Neural cell (in vitro differentiated cells): ENCODE measurements around the gene UBE2H. TPM values are rescaled to one million over a fixed set of nuclear protein-coding genes. Genes with fewer than 3 reads are reported as not detected.

Experiments used
- H2AFZ ChIP-seq: fragments of 200-600, 300-800 bp; sonication (generic), shearing (Covaris generic); 2 replicates; pipeline ENCODE4 v1.6.0; 2014; ENCODE audit warnings: low read depth, mild to moderate bottlenecking, antibody characterized with exemption, low read length, moderate library complexity
- H3F3A ChIP-seq: fragments of 200-600 bp; shearing (Covaris generic); 2 replicates; pipeline ENCODE4 v1.6.1; 2016; ENCODE audit warnings: mild to moderate bottlenecking, moderate library complexity, mixed read lengths, antibody characterized with exemption, low read length; ENCODE audit not compliant: insufficient read depth, poor library complexity, severe bottlenecking
- H3K27ac ChIP-seq: fragments of 200-600, 300-800 bp; sonication (generic), shearing (Covaris generic); 2 replicates; pipeline ENCODE4 v1.5.1; 2014; ENCODE audit warnings: mild to moderate bottlenecking, low read length, moderate library complexity
- H3K27me3 ChIP-seq: fragments of 300-800, 200-600 bp; sonication (generic), shearing (Covaris generic); 2 replicates; pipeline ENCODE4 v1.6.0; 2014; ENCODE audit warnings: mild to moderate bottlenecking, low read depth, low read length, moderate library complexity; ENCODE audit not compliant: insufficient read depth
- H3K36me3 ChIP-seq: fragments of 300-800, 200-600 bp; sonication (generic), shearing (Covaris generic); 2 replicates; pipeline ENCODE4 v1.5.1; 2014; ENCODE audit warnings: mild to moderate bottlenecking, antibody characterized with exemption, low read length, moderate library complexity; ENCODE audit not compliant: insufficient read depth
- H3K4me2 ChIP-seq: fragments of 300-800, 200-600 bp; sonication (generic), shearing (Covaris generic); 2 replicates; pipeline ENCODE4 v1.6.0; 2014; ENCODE audit warnings: mild to moderate bottlenecking, low read length
- H3K4me3 ChIP-seq: fragments of 300-800, 200-600 bp; sonication (generic), shearing (Covaris generic); 2 replicates; pipeline ENCODE4 v1.5.1; 2014; ENCODE audit warnings: mild to moderate bottlenecking, low read length, moderate library complexity
- H3K79me2 ChIP-seq: fragments of 200-600 bp; shearing (Covaris generic); replicated peaks from 2 replicates; pipeline ENCODE4 v1.6.0; 2014; ENCODE audit warnings: mild to moderate bottlenecking, low read length, moderate library complexity; ENCODE audit not compliant: insufficient read depth
- H3K9ac ChIP-seq: fragments of 300-800, 200-600 bp; sonication (generic), shearing (Covaris generic); 2 replicates; pipeline ENCODE4 v1.6.1; 2016; ENCODE audit warnings: mild to moderate bottlenecking, low read length, mixed read lengths
- H3K9me2 ChIP-seq: fragments of 200-600 bp; shearing (Covaris generic); 2 replicates; pipeline ENCODE4 v1.6.1; 2016; ENCODE audit warnings: mild to moderate bottlenecking, low read length, mixed read lengths; ENCODE audit not compliant: insufficient read depth
- H3K9me3 ChIP-seq: fragments of 200-600, 300-800 bp; sonication (generic), shearing (Covaris generic); 2 replicates; pipeline ENCODE4 v1.6.1; 2016; ENCODE audit warnings: mild to moderate bottlenecking, mixed run types, low read length, moderate library complexity, mixed read lengths
- H4K20me1 ChIP-seq: fragments of 200-600 bp; shearing (Covaris generic); 2 replicates; pipeline ENCODE4 v1.6.1; 2016; ENCODE audit warnings: mild to moderate bottlenecking, mixed run types; ENCODE audit not compliant: insufficient read depth
- EP300 ChIP-seq: fragments of 450-650 bp; conservative IDR thresholded peaks from 2 replicates; pipeline ENCODE4 v1.6.1; 2014; ENCODE audit warnings: antibody characterized with exemption, mild to moderate bottlenecking, moderate library complexity; ENCODE audit not compliant: poor library complexity, severe bottlenecking
- EZH2 ChIP-seq: fragments of 200-600, 300-800 bp; shearing (Covaris generic), sonication (generic); IDR thresholded peaks from 2 replicates; pipeline ENCODE4 v1.6.1; 2014; ENCODE audit warnings: antibody characterized with exemption, low read length, borderline replicate concordance, mild to moderate bottlenecking; ENCODE audit not compliant: insufficient read depth, poor library complexity, severe bottlenecking
- MXI1 ChIP-seq: fragments of 450-650 bp; conservative IDR thresholded peaks from 2 replicates; pipeline ENCODE4 v1.6.1; 2014; ENCODE audit warnings: antibody characterized with exemption, mild to moderate bottlenecking; ENCODE audit not compliant: poor library complexity, severe bottlenecking
- POLR2AphosphoS5 ChIP-seq: IDR thresholded peaks from 2 replicates; pipeline ENCODE4 v1.6.1; 2012
- RAD21 ChIP-seq: fragments of 450-650 bp; conservative IDR thresholded peaks from 2 replicates; pipeline ENCODE4 v1.6.1; 2014; ENCODE audit warnings: antibody characterized with exemption, mild to moderate bottlenecking, moderate library complexity
- SMC3 ChIP-seq: fragments of 450-650 bp; conservative IDR thresholded peaks from 2 replicates; pipeline ENCODE4 v1.6.1; 2014; ENCODE audit warnings: antibody characterized with exemption, mild to moderate bottlenecking, moderate library complexity; ENCODE audit not compliant: poor library complexity
- TAF1 ChIP-seq: IDR thresholded peaks from 2 replicates; pipeline ENCODE4 v1.6.1; 2012; ENCODE audit warnings: low read depth
- polyA plus RNA-seq: library from polyadenylated mRNA; depleted of rRNA; stranded (reverse); fragments of >200 nt; gene quantifications from 2 replicates; pipeline ENCODE4 v1.2.3, GENCODE V29; 2014
- TF ChIP-seq, protein P1 (sequence below): fragments of 450-650 bp; IDR thresholded peaks from 2 replicates; pipeline ENCODE4 v1.5.1; 2014; ENCODE audit warnings: antibody characterized with exemption, mild to moderate bottlenecking, moderate library complexity; ENCODE audit not compliant: poor library complexity, severe bottlenecking
- TF ChIP-seq, protein P2 (sequence below): IDR thresholded peaks from 2 replicates; pipeline ENCODE4 v1.6.1; 2012; ENCODE audit warnings: borderline replicate concordance

The UBE2H gene
- polyA plus RNA-seq, 1 donor from 2014 or later = 96.1 TPM

DNA sequence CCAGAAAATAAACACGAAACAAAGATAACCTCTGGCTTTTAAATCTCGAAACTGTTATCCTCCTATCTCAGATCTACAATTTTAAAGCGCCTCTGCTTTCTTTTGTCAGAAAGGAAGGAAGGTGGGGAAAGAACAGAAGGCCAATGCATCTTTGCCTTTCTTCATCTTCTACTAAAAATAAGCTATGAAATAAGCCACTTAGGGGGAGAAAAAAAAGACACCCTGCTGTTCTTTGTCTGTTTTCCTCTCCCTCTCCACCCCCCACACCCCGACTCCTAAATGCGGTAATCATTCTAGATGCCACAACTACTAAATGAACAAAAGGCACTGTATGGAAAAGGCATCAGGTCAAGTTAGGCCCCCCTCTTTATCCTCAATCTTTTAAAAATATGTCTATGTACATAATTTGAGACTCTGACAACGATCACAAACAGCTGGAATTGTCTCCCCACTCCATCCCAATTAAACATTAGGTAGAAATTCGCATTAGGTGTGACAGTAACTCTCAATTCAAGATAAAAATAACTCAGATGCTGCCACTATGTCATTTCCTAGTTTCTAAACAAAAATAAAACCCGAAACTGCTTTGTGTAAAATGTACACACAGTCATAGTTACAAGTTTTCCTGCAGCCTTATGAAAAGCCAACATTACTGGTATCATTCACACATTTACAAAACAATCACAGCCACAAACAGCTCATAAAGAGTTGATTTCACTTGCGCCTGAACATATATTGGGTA lies 2.4 kb downstream of the UBE2H start:
- peak overlapping the region; percentile 99 for H3K9ac ChIP-seq
- H2AFZ ChIP-seq = no peak overlapping the region
- H3K79me2 ChIP-seq = peaks cover 72% of the 10 kb centered on the region
- H3K9me3 ChIP-seq = no peaks in the 10 kb centered on the region
- H3K4me3 ChIP-seq = peak overlapping the region; percentile 98
- H4K20me1 ChIP-seq = peaks cover 4% of the 10 kb centered on the region
- peak overlapping the region; percentile 90 for H3K4me2 ChIP-seq
- H3K27ac ChIP-seq = peak overlapping the region; percentile 95
- TF ChIP-seq EZH2 = no peak
- TF ChIP-seq TAF1 = no peak
- TF ChIP-seq, protein P1, sequence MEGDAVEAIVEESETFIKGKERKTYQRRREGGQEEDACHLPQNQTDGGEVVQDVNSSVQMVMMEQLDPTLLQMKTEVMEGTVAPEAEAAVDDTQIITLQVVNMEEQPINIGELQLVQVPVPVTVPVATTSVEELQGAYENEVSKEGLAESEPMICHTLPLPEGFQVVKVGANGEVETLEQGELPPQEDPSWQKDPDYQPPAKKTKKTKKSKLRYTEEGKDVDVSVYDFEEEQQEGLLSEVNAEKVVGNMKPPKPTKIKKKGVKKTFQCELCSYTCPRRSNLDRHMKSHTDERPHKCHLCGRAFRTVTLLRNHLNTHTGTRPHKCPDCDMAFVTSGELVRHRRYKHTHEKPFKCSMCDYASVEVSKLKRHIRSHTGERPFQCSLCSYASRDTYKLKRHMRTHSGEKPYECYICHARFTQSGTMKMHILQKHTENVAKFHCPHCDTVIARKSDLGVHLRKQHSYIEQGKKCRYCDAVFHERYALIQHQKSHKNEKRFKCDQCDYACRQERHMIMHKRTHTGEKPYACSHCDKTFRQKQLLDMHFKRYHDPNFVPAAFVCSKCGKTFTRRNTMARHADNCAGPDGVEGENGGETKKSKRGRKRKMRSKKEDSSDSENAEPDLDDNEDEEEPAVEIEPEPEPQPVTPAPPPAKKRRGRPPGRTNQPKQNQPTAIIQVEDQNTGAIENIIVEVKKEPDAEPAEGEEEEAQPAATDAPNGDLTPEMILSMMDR = no peak
- peak; percentile 18 for TF ChIP-seq MXI1
- no peak for TF ChIP-seq SMC3
- TF ChIP-seq EP300 = no peak
- TF ChIP-seq, protein P2, sequence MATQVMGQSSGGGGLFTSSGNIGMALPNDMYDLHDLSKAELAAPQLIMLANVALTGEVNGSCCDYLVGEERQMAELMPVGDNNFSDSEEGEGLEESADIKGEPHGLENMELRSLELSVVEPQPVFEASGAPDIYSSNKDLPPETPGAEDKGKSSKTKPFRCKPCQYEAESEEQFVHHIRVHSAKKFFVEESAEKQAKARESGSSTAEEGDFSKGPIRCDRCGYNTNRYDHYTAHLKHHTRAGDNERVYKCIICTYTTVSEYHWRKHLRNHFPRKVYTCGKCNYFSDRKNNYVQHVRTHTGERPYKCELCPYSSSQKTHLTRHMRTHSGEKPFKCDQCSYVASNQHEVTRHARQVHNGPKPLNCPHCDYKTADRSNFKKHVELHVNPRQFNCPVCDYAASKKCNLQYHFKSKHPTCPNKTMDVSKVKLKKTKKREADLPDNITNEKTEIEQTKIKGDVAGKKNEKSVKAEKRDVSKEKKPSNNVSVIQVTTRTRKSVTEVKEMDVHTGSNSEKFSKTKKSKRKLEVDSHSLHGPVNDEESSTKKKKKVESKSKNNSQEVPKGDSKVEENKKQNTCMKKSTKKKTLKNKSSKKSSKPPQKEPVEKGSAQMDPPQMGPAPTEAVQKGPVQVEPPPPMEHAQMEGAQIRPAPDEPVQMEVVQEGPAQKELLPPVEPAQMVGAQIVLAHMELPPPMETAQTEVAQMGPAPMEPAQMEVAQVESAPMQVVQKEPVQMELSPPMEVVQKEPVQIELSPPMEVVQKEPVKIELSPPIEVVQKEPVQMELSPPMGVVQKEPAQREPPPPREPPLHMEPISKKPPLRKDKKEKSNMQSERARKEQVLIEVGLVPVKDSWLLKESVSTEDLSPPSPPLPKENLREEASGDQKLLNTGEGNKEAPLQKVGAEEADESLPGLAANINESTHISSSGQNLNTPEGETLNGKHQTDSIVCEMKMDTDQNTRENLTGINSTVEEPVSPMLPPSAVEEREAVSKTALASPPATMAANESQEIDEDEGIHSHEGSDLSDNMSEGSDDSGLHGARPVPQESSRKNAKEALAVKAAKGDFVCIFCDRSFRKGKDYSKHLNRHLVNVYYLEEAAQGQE = peak; percentile 39
- no peak for TF ChIP-seq RAD21
- TF ChIP-seq POLR2AphosphoS5 = peak; percentile 70
- no peaks in the 10 kb centered on the region for H3K36me3 ChIP-seq
- no peaks in the 10 kb centered on the region for H3K9me2 ChIP-seq
- H3F3A ChIP-seq = peaks cover 8% of the 10 kb centered on the region
- H3K27me3 ChIP-seq = no peaks in the 10 kb centered on the region

DNA sequence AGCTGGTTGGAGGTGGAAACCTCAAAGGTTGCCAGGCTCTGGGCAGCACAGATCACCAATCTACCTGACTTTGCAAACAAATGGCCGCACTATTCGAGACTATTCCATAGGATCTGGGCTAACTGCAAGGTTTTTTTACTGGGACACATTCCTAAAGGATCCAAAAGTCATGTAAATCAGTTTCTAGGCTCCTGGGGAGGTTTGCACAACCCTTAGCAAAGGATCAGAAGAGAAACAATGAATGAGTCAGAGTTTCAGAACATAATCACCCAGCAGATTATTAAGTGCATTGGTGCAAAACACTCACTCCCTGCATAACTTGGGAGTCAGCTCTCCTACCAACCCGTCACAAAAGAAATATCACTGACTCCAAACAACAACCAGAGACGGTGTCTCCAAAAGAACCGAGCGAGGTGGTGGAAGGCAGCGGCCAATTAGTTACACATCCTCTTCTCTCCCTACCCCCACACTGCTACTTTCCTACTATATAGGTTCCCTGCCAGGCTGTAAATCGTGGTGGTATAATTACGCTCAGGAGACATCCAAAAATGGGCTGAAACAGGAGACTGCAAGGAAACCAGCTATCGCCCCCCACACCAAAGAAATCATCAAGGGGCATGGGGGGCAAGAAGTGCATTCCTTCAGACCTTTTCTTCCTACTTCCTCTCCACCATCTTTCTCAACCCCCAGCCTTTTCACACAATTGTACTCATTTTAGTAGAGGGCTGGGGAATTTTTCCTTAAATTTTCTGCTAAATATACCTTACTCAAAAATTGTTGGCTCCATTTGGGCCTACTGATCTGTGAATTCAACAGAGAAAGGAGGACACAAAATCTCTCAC lies 3.2 kb downstream of the UBE2H start:
- peak overlapping the region; percentile 99 for H3K9ac ChIP-seq
- H2AFZ ChIP-seq = no peak overlapping the region
- no peaks in the 10 kb centered on the region for H3K36me3 ChIP-seq
- H4K20me1 ChIP-seq = peaks cover 4% of the 10 kb centered on the region
- H3K9me3 ChIP-seq = no peaks in the 10 kb centered on the region
- no peaks in the 10 kb centered on the region for H3K27me3 ChIP-seq
- TF ChIP-seq EP300 (peak; percentile 11), POLR2AphosphoS5 (peak; percentile 41)
- TF ChIP-seq, protein P1 = no peak
- peaks cover 8% of the 10 kb centered on the region for H3F3A ChIP-seq
- peak overlapping the region; percentile 90 for H3K4me2 ChIP-seq
- H3K27ac ChIP-seq = peak overlapping the region; percentile 95
- no peaks in the 10 kb centered on the region for H3K9me2 ChIP-seq
- H3K4me3 ChIP-seq = peak overlapping the region; percentile 98
- H3K79me2 ChIP-seq = peaks cover 80% of the 10 kb centered on the region
